ENCODE measurements around the gene RSU1. TPM values are rescaled to one million over a fixed set of nuclear protein-coding genes. Genes with fewer than 3 reads are reported as not detected.

RSU1 gene
- total and polyA plus RNA-seq, 2 donors (not counting 1 experiment from before 2014, with no cell fraction given) = 46.9 to 252 TPM

DNA sequence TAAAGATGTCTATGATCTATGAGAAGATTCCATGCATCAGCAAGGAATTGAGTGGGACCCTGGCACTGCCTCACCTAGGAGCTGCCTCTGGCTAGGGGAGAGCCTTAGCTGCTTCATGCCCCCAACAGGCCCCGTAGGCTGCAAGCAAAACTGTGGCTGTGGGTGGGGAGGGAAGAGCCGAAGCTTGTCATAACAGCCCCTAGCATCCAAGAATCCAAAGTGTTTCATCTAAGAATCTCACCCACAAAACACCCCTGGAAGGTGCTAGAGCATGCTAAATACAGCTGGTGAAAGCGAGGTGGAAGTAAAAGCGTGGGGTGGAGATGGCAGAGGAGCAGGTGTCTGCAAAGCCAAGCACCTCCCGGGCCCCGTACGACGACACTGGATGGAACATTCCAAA lies 208.0 kb downstream of the RSU1 start:
- no peaks in the 10 kb centered on the region for H3K79me2 ChIP-seq (ENCODE audit: control insufficient read depth, insufficient read depth, low read length)
- DNase-seq (ENCODE audit: low read depth in 2 of 2) = no peak
- no peaks in the 10 kb centered on the region for H3K36me3 ChIP-seq (ENCODE audit: control insufficient read depth, insufficient read depth, low read length)
- H4K20me1 ChIP-seq (ENCODE audit: control insufficient read depth, extremely low read depth, insufficient read depth, low read length) = no peaks in the 10 kb centered on the region
- H3K9me3 ChIP-seq (ENCODE audit: control insufficient read depth, insufficient read depth, low read depth, low read length) = no peaks in the 10 kb centered on the region
- TF ChIP-seq CTCF (conservative IDR thresholded peaks at IDR 0.05 in 1 of 2, IDR thresholded peaks at IDR 0.05 in 1 of 2; ENCODE audit: low read depth in 1 of 2, low read length in 2 of 2) = no peak
- no peak for TF ChIP-seq EZH2 (IDR thresholded peaks at IDR 0.05; ENCODE audit: low read length, missing control alignments)
- H2AFZ ChIP-seq (ENCODE audit: low read length) = no peak overlapping the region
- no peaks in the 10 kb centered on the region for H3K4me1 ChIP-seq (ENCODE audit: control insufficient read depth, extremely low read depth, insufficient read depth, low read length)
- no peaks in the 10 kb centered on the region for H3K27me3 ChIP-seq (ENCODE audit: control insufficient read depth, insufficient read depth, low read length)
- H3K4me2 ChIP-seq (ENCODE audit: extremely low read depth, insufficient read depth, low read length) = no peak overlapping the region
- H3K27ac ChIP-seq (ENCODE audit: insufficient read depth, low read length) = no peak overlapping the region
- H3K9ac ChIP-seq (ENCODE audit: insufficient read depth, low read length) = no peak overlapping the region
- no peak overlapping the region for H3K4me3 ChIP-seq (replicated peaks in 1 of 4; ENCODE audit: control extremely low read depth in 1 of 4, insufficient read depth in 1 of 4, low read depth in 3 of 4, low read length in 4 of 4)

DNA sequence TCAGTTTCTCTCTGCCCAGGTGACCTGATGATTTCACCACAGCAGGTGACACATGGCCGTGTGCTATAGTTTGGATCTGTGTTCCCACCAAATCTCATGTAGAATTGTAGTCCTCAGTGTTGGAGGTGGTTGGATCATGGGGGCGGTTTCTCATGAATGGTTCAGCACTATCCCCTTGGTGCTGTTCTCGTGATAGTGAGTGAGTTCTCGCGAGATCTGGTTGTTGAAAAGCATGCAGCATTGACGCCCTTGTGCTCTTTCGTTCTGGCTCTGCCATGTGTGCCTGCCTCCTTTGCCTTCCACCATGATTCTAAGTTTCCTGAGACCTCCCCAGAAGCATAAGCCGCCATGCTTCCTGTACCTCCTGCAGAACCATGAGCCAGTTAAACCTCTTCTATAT lies 210.3 kb downstream of the RSU1 start:
- no peaks in the 10 kb centered on the region for H3K36me3 ChIP-seq (ENCODE audit: control insufficient read depth, insufficient read depth, low read length)
- no peaks in the 10 kb centered on the region for H3K79me2 ChIP-seq (ENCODE audit: control insufficient read depth, insufficient read depth, low read length)
- no peak overlapping the region for H3K4me3 ChIP-seq (replicated peaks in 1 of 4; ENCODE audit: control extremely low read depth in 1 of 4, insufficient read depth in 1 of 4, low read depth in 3 of 4, low read length in 4 of 4)
- no peaks in the 10 kb centered on the region for H3K9me3 ChIP-seq (ENCODE audit: control insufficient read depth, insufficient read depth, low read depth, low read length)
- no peak for DNase-seq (ENCODE audit: low read depth in 2 of 2)
- no peaks in the 10 kb centered on the region for H3K4me1 ChIP-seq (ENCODE audit: control insufficient read depth, extremely low read depth, insufficient read depth, low read length)
- no peak overlapping the region for H2AFZ ChIP-seq (ENCODE audit: low read length)
- H4K20me1 ChIP-seq (ENCODE audit: control insufficient read depth, extremely low read depth, insufficient read depth, low read length) = no peaks in the 10 kb centered on the region
- no peaks in the 10 kb centered on the region for H3K27me3 ChIP-seq (ENCODE audit: control insufficient read depth, insufficient read depth, low read length)
- H3K4me2 ChIP-seq (ENCODE audit: extremely low read depth, insufficient read depth, low read length) = no peak overlapping the region
- no peak overlapping the region for H3K27ac ChIP-seq (ENCODE audit: insufficient read depth, low read length)
- TF ChIP-seq EZH2 (IDR thresholded peaks at IDR 0.05; ENCODE audit: low read length, missing control alignments) (no peak), CTCF (conservative IDR thresholded peaks at IDR 0.05 in 1 of 2, IDR thresholded peaks at IDR 0.05 in 1 of 2; ENCODE audit: low read depth in 1 of 2, low read length in 2 of 2) (no peak)
- no peak overlapping the region for H3K9ac ChIP-seq (ENCODE audit: insufficient read depth, low read length)

DNA sequence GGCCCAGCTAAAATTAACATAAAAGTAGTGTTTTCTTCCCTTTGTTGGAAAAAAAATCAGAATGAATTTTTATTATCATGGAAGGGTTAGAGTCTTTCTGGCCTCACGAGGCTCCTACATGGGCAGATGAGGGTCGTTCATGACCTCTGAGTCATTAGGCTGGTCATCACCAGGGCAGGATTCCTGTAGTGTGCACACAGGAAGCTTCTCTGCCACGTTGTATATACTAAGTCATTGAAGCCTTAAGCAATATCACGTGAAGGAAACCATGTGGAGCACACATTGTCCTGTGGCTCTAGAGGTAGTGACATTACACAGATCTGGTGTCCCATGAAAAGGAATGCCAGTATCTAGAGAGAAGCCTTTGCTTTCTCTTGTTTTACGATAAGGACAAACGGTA lies 210.8 kb downstream of the RSU1 start:
- Histone ChIP-seq H3K4me2 (ENCODE audit: extremely low read depth, insufficient read depth, low read length) (no peak overlapping the region), H3K9me3 (ENCODE audit: control insufficient read depth, insufficient read depth, low read depth, low read length) (no peaks in the 10 kb centered on the region), H3K27me3 (ENCODE audit: control insufficient read depth, insufficient read depth, low read length) (no peaks in the 10 kb centered on the region), H3K4me3 (replicated peaks in 1 of 4; ENCODE audit: control extremely low read depth in 1 of 4, insufficient read depth in 1 of 4, low read depth in 3 of 4, low read length in 4 of 4) (no peak overlapping the region), H4K20me1 (ENCODE audit: control insufficient read depth, extremely low read depth, insufficient read depth, low read length) (no peaks in the 10 kb centered on the region), H3K79me2 (ENCODE audit: control insufficient read depth, insufficient read depth, low read length) (no peaks in the 10 kb centered on the region), H3K9ac (ENCODE audit: insufficient read depth, low read length) (no peak overlapping the region), H3K36me3 (ENCODE audit: control insufficient read depth, insufficient read depth, low read length) (no peaks in the 10 kb centered on the region), H3K4me1 (ENCODE audit: control insufficient read depth, extremely low read depth, insufficient read depth, low read length) (no peaks in the 10 kb centered on the region), H2AFZ (ENCODE audit: low read length) (no peak overlapping the region), H3K27ac (ENCODE audit: insufficient read depth, low read length) (no peak overlapping the region)
- peak in 1 of 2 donors; percentile 40 for DNase-seq (ENCODE audit: low read depth in 2 of 2)
- TF ChIP-seq EZH2 (IDR thresholded peaks at IDR 0.05; ENCODE audit: low read length, missing control alignments) = no peak
- no peak for TF ChIP-seq CTCF (conservative IDR thresholded peaks at IDR 0.05 in 1 of 2, IDR thresholded peaks at IDR 0.05 in 1 of 2; ENCODE audit: low read depth in 1 of 2, low read length in 2 of 2)
